Left lobe of liver (tissue), 2 donors: ENCODE results near the gene DCBLD1. TPM values are rescaled to one million over a fixed set of nuclear protein-coding genes. Genes with fewer than 3 reads are reported as not detected.

Experiments used
- ATAC-seq: fragments of 200-7000 bp; cut with Tn5 transposase; one replicate; pipeline ENCODE4 v1.9.1; 2020; ENCODE audit warnings: mild to moderate bottlenecking, moderate library complexity
- DNase-seq: peaks from one replicate; pipeline ENCODE4 v3.0.0-alpha.2; 2020; ENCODE audit warnings: low spot score
- total RNA-seq: library from RNA; stranded (reverse); gene quantifications from one replicate; pipeline ENCODE4 v1.2.1, GENCODE V29; 2021
- donor health status: DM: no; HTN: no; CAD: no; lungs with moderate emphysema.
- donor health status: DM: no; HTN: yes; CAD: no.

Gene DCBLD1
- total RNA-seq, 1 donor from 2014 or later = 9.0 TPM

DNA sequence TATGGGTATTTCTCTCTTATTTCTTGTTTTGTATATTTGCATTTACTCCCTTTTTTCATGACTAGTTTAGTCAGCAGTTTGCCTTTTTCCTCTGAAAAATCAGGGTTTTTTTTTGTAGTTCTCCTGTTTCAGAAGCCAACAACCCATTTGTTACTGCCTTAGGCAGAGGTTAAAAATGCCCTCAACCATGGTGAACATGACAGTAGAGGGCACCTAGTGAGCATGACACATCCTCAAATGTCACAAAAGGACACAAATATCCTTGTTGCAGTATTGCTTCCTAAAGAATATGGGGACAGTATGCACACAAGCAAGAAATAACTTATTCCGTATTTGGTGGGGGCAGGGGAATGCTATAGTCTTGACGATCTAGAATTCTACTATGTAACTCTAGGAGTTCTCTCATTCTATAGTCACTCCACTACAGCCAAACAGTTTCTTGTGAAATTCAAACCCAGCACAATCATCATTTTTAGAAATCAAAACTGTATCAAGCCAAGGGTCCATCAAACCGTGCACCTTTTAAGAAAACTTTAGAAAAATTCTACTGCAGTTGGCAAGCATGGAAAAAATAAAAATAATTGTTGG, 72.9 kb downstream of the DCBLD1 start:
- peak; percentile 66 for ATAC-seq
- no peak for DNase-seq

DNA sequence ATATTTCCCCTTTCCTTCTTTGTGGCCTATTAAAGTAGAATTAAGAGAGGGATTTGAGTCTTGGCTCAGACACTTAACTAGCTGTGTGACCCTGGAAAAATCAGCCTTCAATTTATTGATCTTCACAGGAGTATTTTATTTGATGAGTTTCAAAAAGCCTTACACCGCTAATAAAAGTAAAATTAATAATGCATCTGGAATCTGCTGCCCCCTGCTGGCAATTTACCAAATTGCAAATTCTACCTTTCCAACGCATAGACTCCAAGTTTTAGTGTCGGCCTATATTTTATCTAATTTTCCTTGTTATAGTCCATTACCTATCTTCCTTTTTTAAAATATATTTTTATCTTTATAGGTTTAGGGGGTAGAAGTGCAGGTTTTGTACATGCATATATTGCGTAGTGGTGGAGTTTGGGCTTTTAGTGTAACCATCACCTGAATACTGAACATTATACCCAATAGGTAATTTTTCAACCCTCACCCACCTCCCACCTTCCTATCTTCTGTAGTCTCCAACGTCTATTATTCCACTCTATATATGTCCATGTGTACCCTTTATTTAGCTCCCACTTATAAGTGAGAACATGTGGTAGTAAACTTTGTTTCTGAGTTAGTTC, 73.5 kb downstream of the DCBLD1 start:
- peak; percentile 76 for ATAC-seq
- no peak for DNase-seq

DNA sequence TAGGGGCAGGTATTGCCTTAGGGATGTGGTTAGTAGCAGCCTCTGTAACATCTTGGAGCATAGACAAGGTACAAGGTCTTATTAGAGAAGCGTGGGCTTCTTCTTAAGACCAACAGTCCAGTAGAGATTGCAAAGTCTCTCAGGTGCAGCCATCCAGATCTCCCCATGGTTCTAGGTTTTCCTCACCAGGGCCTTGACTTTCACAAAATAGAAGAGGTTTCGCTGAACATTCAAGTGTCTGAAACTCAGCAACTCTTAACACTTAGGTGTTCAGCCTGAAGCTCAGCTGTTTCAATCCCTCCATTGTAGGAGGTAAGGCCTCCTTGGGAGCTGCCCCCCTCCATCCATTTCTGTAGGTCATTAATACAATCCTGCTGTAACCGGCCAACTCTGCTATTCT, 75.5 kb downstream of the DCBLD1 start:
- ATAC-seq (no peak), DNase-seq (no peak)

DNA sequence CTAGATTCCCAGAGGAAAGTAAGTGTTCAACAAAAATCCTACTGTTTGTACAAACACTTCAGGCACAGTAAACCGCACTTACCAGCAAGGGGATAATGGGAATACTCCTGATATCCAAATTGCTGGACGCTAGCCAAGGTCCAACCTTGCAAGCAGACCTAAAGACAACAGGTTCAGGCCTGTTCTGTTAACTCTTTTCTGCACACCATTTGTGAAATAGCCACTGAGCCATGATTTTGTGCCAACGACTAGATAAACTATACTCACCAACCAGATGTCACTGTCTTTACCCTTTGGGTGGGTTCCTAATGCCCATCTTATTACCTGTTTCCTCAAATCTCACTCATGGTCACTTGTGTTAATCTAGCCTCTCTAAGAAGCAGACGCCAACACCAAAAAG, 76.3 kb downstream of the DCBLD1 start:
- no peak for DNase-seq
- ATAC-seq = no peak

DNA sequence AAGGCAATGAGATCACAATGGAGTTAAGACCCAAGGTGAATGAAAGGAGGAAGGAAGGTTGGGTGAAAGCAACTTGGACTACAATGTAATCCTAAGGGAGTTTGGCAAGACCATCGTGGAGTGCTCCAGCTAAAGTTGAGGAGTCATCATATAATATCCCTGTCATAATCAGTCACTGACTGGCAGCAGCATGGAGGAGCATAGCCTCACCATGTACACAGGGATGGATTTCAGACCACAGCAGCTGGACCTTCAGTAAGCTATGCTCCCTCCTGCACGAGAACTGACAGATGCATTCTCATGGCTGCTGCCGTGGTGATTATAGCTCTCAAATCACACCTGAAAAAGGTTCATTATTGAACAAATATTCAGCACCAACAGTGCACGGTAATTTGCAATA, 76.8 kb downstream of the DCBLD1 start:
- ATAC-seq (no peak), DNase-seq (no peak)

DNA sequence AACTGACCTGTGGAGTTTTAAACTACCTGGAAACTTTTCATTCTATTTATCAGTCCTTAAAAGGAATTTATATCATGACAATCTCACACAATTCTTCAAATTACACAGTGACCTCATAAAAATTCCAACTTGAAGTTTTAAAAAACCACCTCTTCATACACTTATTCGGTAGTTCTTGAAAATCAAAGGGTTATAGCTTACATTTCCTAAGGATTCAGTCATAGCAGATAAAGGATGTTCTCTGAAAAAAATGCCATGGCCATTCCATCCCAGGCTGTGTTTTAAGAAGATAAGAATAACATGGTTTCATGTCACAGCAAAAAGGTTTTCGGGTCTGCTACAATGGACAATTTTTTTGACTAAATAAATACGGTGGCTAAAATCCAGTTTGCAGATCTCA, 78.7 kb downstream of the DCBLD1 start:
- ATAC-seq (no peak), DNase-seq (no peak)

- ATAC-seq = no peak
- no peak for DNase-seq
Observed at GRCh38 chr6:117564681-117565080, 82.2 kb downstream of the DCBLD1 start.

DNA sequence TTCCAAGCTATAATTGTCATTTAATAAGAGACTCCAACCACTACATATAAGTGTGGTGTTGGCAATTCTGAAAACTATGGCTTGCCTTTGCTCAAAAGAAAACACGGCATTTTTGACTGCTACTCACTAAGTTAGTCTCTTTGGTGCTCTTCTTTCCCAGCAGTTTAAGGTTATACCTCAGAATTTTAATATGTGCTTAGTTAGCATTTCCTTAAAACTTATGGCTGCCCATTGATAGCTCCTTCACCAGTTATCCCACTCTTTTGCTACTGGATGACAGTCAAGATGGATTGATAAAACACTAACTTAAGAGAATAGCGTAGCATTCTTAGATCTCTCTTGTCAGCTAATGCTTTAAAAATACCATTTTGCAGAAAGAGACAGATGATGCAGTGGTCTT, 85.8 kb downstream of the DCBLD1 start:
- no peak for ATAC-seq
- DNase-seq = no peak

- DNase-seq = no peak
Observed at GRCh38 chr6:117568831-117569410, 86.4 kb downstream of the DCBLD1 start.

DNA sequence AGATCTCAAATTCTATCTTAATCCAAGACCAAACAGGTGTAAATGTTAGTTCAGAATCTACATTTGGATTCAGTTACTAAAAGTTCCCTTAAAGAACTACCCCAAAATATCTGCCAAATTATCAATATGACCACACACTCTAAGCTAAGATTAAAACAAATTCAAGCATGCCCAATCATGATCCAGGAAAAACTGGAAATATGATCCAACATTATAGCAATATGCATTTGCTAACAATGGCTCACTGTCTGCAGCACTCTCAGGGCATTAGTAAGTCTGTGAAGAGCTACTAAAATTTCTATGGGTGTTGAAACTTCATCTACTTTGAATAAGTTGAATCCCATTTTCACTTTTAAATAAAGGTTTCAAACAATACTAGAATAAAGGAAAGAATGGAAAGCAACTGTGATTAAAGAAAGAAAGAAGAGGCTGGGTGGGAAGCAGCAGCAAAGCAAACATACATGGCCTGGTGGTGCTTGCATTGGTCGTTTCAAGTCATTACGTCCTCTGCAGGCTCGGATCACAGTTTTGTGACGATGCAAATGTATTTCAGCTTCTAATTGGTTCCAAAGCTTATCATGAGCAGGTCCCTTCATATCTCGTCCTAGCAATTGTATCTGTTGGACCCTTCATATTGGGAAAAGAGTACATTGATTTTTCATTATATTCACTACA, 90.7 kb downstream of the DCBLD1 start:
- DNase-seq (no peak), ATAC-seq (no peak)

More at GRCh38 chr6:117568831-117569410, 86.4 kb downstream of the DCBLD1 start:
- ATAC-seq = no peak

- ATAC-seq (no peak), DNase-seq (no peak)
Observed at GRCh38 chr6:117574198-117574597, 91.7 kb downstream of the DCBLD1 start.

DNA sequence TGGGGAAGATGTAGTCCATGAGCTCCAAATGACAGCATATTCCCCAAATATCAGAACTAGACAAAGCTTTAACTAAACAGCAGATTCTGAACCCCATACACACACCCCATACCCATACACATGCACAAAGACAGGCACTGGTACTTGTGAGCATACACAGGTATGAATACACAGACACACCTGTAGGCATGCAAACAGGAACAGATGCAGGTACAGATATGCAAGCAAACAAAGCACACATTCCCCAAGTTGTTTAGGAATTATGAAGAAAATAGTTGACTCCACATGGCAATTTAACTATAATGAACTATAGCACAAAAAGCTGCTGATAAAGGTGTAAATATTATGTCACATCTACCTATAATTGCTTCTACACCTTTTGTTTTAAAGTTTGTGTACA, 103.2 kb downstream of the DCBLD1 start:
- no peak for DNase-seq
- no peak for ATAC-seq

- DNase-seq (no peak), ATAC-seq (no peak)
Observed at GRCh38 chr6:117590447-117590846, 108.0 kb downstream of the DCBLD1 start.

GRCh38 chr6:117591405-117591804, 108.9 kb downstream of the DCBLD1 start:
- ATAC-seq = no peak
- DNase-seq = no peak

- no peak for ATAC-seq
Observed at GRCh38 chr6:117592983-117593759, 110.7 kb downstream of the DCBLD1 start.

GRCh38 chr6:117595099-117595923, 112.8 kb downstream of the DCBLD1 start:
- no peak for DNase-seq
- no peak for ATAC-seq

More at GRCh38 chr6:117592983-117593759, 110.7 kb downstream of the DCBLD1 start:
- DNase-seq = no peak

DNA sequence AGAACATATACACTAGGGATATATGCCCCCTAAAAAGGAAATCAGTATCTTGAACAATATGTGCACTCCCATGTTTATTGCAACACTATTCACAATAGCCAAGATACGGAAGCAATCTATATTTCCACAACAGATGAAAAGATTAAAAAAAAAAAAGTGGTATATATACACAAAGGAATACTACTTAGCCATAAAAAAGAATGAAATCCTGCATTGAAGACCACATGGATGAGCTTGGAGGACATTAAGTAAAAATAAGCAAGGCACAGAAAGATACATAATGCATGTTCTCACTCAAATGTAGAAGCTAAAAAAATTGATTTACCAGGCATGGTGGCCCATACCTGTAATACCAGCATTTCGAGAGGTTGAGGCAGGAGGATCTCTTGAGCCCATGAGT, 115.3 kb downstream of the DCBLD1 start:
- ATAC-seq (no peak), DNase-seq (no peak)
